GM23338 (cell line): ENCODE results near the gene MYADM. TPM values are rescaled to one million over a fixed set of nuclear protein-coding genes. Genes with fewer than 3 reads are reported as not detected.

Experiments used
- ATAC-seq: fragments of 200-7000 bp; cut with Tn5 transposase; 3 replicates; pipeline ENCODE4 v1.9.1; 2020
- DNase-seq: peaks from one replicate; pipeline ENCODE4 v3.0.0-alpha.2; 2015; ENCODE audit warnings: low spot score
- H2AFZ ChIP-seq: fragments of 200-600 bp; sonication (generic); 2 replicates; pipeline ENCODE4 v1.8.0; 2016; ENCODE audit warnings: antibody characterized with exemption, mild to moderate bottlenecking, moderate library complexity
- H3F3A ChIP-seq: fragments of 200-600 bp; sonication (generic); replicated peaks from 2 replicates; pipeline ENCODE4 v1.8.0; 2017; ENCODE audit warnings: antibody characterized with exemption, mixed run types, low read depth
- H3K27ac ChIP-seq: fragments of 200-600 bp; sonication (generic); 2 replicates; pipeline ENCODE4 v1.6.1; 2016; ENCODE audit warnings: low read depth
- H3K27me3 ChIP-seq: fragments of 200-600 bp; sonication (generic); 2 replicates; pipeline ENCODE4 v1.8.0; 2016; ENCODE audit warnings: mild to moderate bottlenecking, mixed run types, moderate library complexity; ENCODE audit not compliant: insufficient read depth
- H3K36me3 ChIP-seq: fragments of 200-600 bp; sonication (generic); 2 replicates; pipeline ENCODE4 v1.8.0; 2016; ENCODE audit warnings: mild to moderate bottlenecking; ENCODE audit not compliant: insufficient read depth
- H3K4me1 ChIP-seq: fragments of 200-600 bp; sonication (generic); 2 replicates; pipeline ENCODE4 v1.8.0; 2016; ENCODE audit warnings: mild to moderate bottlenecking, moderate library complexity; ENCODE audit not compliant: insufficient read depth
- H3K4me2 ChIP-seq: fragments of 200-600 bp; sonication (generic); 2 replicates; pipeline ENCODE4 v1.7.1; 2017; ENCODE audit warnings: mixed run types
- H3K4me3 ChIP-seq: fragments of 200-600 bp; sonication (generic); 2 replicates; pipeline ENCODE4 v1.6.1; 2016; ENCODE audit warnings: mixed run types
- H3K79me2 ChIP-seq: fragments of 200-600 bp; sonication (generic); replicated peaks from 2 replicates; pipeline ENCODE4 v1.8.0; 2017; ENCODE audit warnings: mild to moderate bottlenecking; ENCODE audit not compliant: insufficient read depth
- H3K9me2 ChIP-seq: fragments of 200-600 bp; sonication (generic); 2 replicates; pipeline ENCODE4 v1.8.0; 2017; ENCODE audit not compliant: insufficient read depth
- H4K20me1 ChIP-seq: fragments of 200-600 bp; sonication (generic); replicated peaks from 2 replicates; pipeline ENCODE4 v1.8.0; 2017; ENCODE audit warnings: mild to moderate bottlenecking; ENCODE audit not compliant: insufficient read depth
- H3K27ac Mint-ChIP-seq: 2 replicates; pipeline ENCODE4 v1.8.0; 2020; ENCODE audit warnings: inconsistent platforms, mild to moderate bottlenecking, moderate library complexity, mixed read lengths
- H3K27me3 Mint-ChIP-seq: 3 replicates; pipeline ENCODE4 v1.8.0; 2022; ENCODE audit warnings: low read depth, mild to moderate bottlenecking, moderate library complexity, mixed read lengths, inconsistent platforms; ENCODE audit not compliant: insufficient read depth, poor library complexity
- H3K36me3 Mint-ChIP-seq: 3 replicates; pipeline ENCODE4 v1.8.0; 2021; ENCODE audit warnings: low read depth, mild to moderate bottlenecking, inconsistent platforms, moderate library complexity, mixed read lengths
- H3K4me1 Mint-ChIP-seq: 3 replicates; pipeline ENCODE4 v1.8.0; 2020; ENCODE audit warnings: mild to moderate bottlenecking, inconsistent platforms, mixed read lengths
- H3K4me3 Mint-ChIP-seq: 3 replicates; pipeline ENCODE4 v1.8.0; 2021; ENCODE audit warnings: moderate library complexity, mild to moderate bottlenecking, inconsistent platforms, mixed read lengths
- H3K9me3 Mint-ChIP-seq: 3 replicates; pipeline ENCODE4 v1.8.0; 2020; ENCODE audit warnings: moderate library complexity, mild to moderate bottlenecking, inconsistent platforms, mixed read lengths
- CREB1 ChIP-seq: fragments of 250-450 bp; sonication (Bioruptor Pico); IDR thresholded peaks from 2 replicates; pipeline ENCODE4 v1.5.0; 2020; ENCODE audit warnings: low read depth, mild to moderate bottlenecking, moderate library complexity
- ETS1 ChIP-seq: IDR thresholded peaks from 2 replicates; pipeline ENCODE4 v1.6.1; 2016; ENCODE audit warnings: antibody characterized with exemption
- EZH2 ChIP-seq: fragments of 200-600 bp; sonication (generic); IDR thresholded peaks from one replicate; pipeline ENCODE4 v1.8.0; 2017; ENCODE audit warnings: antibody characterized with exemption, mild to moderate bottlenecking, low read depth; ENCODE audit not compliant: unreplicated experiment
- EZH2phosphoT487 ChIP-seq: fragments of 200-600 bp; sonication (generic); IDR thresholded peaks from one replicate; pipeline ENCODE4 v1.8.1; 2018; ENCODE audit warnings: antibody characterized with exemption; ENCODE audit not compliant: unreplicated experiment
- JUNB ChIP-seq: IDR thresholded peaks from one replicate; pipeline ENCODE4 v1.6.1; 2016; ENCODE audit warnings: antibody characterized with exemption; ENCODE audit not compliant: unreplicated experiment
- NANOG ChIP-seq: IDR thresholded peaks from 2 replicates; pipeline ENCODE4 v1.6.1; 2016; ENCODE audit warnings: antibody characterized with exemption, borderline replicate concordance
- POLR2AphosphoS5 ChIP-seq: IDR thresholded peaks from 2 replicates; pipeline ENCODE4 v1.6.1; 2016; ENCODE audit warnings: antibody characterized with exemption, low read depth
- STAT1 ChIP-seq: IDR thresholded peaks from one replicate; pipeline ENCODE4 v1.6.1; 2016; ENCODE audit warnings: antibody characterized with exemption; ENCODE audit not compliant: unreplicated experiment
- ZNF114 ChIP-seq: fragments of 250-450 bp; sonication (Bioruptor Pico); IDR thresholded peaks from 2 replicates; pipeline ENCODE4 v1.5.0; 2020; ENCODE audit warnings: mild to moderate bottlenecking, moderate library complexity
- ZNF331 ChIP-seq: fragments of 250-450 bp; sonication (Bioruptor Pico); IDR thresholded peaks from 2 replicates; pipeline ENCODE4 v1.5.0; 2020; ENCODE audit warnings: low read depth, mild to moderate bottlenecking, moderate library complexity
- ZNF462 ChIP-seq: fragments of 250-450 bp; sonication (Bioruptor Pico); IDR thresholded peaks from 2 replicates; pipeline ENCODE4 v1.5.0; 2020; ENCODE audit warnings: mild to moderate bottlenecking, moderate library complexity
- polyA plus RNA-seq: library from polyadenylated mRNA; unstranded; fragments of >200 nt; fragmentation: Nextera tagmentation; extraction: Ambion mirVana; gene quantifications from 2 replicates; pipeline ENCODE4 v1.2.1, GENCODE V29; 2016
- total RNA-seq: library from RNA; depleted of rRNA; stranded (reverse); fragments of >200 nt; shearing (Covaris generic); gene quantifications from 2 replicates; pipeline ENCODE4 v1.2.3, GENCODE V29; 2014
- TF ChIP-seq, protein P1 (sequence below), 2 experiments: fragments of 200-600 bp in 1 of 2; sonication (generic) in 1 of 2; conservative IDR thresholded peaks; 2 replicates each; pipeline versions ENCODE4 v1.5.1 to v1.6.1; 2016 to 2017; ENCODE audit warnings: antibody characterized with exemption in 2 of 2, low read depth in 2 of 2, mild to moderate bottlenecking in 2 of 2, moderate library complexity in 1 of 2
- TF ChIP-seq, protein P2 (sequence below): IDR thresholded peaks from one replicate; pipeline ENCODE4 v1.6.1; 2018; ENCODE audit warnings: antibody characterized with exemption; ENCODE audit not compliant: unreplicated experiment

The MYADM gene
- total and polyA plus RNA-seq, 2 experiments from 2014 or later: 49.9 to 57.1 TPM

DNA sequence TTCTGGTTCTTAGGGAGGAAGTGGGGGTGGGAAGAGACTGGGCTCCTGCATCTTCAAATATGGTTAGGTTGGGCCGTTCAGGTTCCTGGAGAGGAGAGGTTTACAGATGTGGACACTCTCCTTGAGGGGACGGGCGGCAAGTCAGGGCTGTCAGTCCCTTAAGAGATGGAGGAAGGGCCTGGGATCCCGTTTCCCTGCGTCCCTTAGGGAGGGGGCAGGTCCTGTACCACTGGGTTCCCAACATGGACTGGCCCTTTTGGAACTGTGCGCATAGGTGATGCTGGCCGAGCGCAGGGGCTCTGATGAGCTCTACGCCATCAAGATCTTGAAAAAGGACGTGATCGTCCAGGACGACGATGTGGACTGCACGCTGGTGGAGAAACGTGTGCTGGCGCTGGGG lies 30.5 kb downstream of the MYADM start:
- no peaks in the 10 kb centered on the region for H3K9me2 ChIP-seq
- H3K79me2 ChIP-seq: no peaks in the 10 kb centered on the region
- peak overlapping the region; percentile 78; the same call in 1 of the 2 replicates for H3K27ac ChIP-seq
- no peak overlapping the region for H3K27ac Mint-ChIP-seq
- peak overlapping the region; percentile 76 for H3K4me3 Mint-ChIP-seq
- H4K20me1 ChIP-seq: no peaks in the 10 kb centered on the region; the same call in 1 of the 2 replicates
- peak overlapping the region; percentile 53; the same call in 1 of the 2 replicates for H2AFZ ChIP-seq
- peaks cover 28% of the 10 kb centered on the region; the same call in 1 of the 2 replicates for H3F3A ChIP-seq
- H3K9me3 Mint-ChIP-seq: no peaks in the 10 kb centered on the region
- ATAC-seq: peak; percentile 31
- peaks cover 21% of the 10 kb centered on the region for H3K36me3 Mint-ChIP-seq
- H3K4me3 ChIP-seq: peak overlapping the region; percentile 80
- H3K27me3 Mint-ChIP-seq: peaks cover 32% of the 10 kb centered on the region
- no peak for TF ChIP-seq JUNB
- TF ChIP-seq CREB1 (CRISPR knock-in tag): no peak
- no peak for TF ChIP-seq ZNF114 (CRISPR knock-in tag)
- TF ChIP-seq EZH2: no peak
- TF ChIP-seq ZNF331 (CRISPR knock-in tag): no peak
- no peak for TF ChIP-seq EZH2phosphoT487
- TF ChIP-seq NANOG: no peak
- TF ChIP-seq, protein P1, sequence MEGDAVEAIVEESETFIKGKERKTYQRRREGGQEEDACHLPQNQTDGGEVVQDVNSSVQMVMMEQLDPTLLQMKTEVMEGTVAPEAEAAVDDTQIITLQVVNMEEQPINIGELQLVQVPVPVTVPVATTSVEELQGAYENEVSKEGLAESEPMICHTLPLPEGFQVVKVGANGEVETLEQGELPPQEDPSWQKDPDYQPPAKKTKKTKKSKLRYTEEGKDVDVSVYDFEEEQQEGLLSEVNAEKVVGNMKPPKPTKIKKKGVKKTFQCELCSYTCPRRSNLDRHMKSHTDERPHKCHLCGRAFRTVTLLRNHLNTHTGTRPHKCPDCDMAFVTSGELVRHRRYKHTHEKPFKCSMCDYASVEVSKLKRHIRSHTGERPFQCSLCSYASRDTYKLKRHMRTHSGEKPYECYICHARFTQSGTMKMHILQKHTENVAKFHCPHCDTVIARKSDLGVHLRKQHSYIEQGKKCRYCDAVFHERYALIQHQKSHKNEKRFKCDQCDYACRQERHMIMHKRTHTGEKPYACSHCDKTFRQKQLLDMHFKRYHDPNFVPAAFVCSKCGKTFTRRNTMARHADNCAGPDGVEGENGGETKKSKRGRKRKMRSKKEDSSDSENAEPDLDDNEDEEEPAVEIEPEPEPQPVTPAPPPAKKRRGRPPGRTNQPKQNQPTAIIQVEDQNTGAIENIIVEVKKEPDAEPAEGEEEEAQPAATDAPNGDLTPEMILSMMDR (conservative IDR thresholded peaks at IDR 0.05; ENCODE audit: low read depth in 2 of 2): no peak
- TF ChIP-seq POLR2AphosphoS5: no peak
- no peak for TF ChIP-seq ETS1
- no peak for TF ChIP-seq ZNF462 (CRISPR knock-in tag)
- no peak for TF ChIP-seq STAT1
- TF ChIP-seq, protein P2, sequence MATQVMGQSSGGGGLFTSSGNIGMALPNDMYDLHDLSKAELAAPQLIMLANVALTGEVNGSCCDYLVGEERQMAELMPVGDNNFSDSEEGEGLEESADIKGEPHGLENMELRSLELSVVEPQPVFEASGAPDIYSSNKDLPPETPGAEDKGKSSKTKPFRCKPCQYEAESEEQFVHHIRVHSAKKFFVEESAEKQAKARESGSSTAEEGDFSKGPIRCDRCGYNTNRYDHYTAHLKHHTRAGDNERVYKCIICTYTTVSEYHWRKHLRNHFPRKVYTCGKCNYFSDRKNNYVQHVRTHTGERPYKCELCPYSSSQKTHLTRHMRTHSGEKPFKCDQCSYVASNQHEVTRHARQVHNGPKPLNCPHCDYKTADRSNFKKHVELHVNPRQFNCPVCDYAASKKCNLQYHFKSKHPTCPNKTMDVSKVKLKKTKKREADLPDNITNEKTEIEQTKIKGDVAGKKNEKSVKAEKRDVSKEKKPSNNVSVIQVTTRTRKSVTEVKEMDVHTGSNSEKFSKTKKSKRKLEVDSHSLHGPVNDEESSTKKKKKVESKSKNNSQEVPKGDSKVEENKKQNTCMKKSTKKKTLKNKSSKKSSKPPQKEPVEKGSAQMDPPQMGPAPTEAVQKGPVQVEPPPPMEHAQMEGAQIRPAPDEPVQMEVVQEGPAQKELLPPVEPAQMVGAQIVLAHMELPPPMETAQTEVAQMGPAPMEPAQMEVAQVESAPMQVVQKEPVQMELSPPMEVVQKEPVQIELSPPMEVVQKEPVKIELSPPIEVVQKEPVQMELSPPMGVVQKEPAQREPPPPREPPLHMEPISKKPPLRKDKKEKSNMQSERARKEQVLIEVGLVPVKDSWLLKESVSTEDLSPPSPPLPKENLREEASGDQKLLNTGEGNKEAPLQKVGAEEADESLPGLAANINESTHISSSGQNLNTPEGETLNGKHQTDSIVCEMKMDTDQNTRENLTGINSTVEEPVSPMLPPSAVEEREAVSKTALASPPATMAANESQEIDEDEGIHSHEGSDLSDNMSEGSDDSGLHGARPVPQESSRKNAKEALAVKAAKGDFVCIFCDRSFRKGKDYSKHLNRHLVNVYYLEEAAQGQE: no peak
- H3K4me1 Mint-ChIP-seq: peaks cover 33% of the 10 kb centered on the region
- H3K4me1 ChIP-seq: peaks cover 22% of the 10 kb centered on the region
- H3K4me2 ChIP-seq: peak overlapping the region; percentile 99
- peaks cover 9% of the 10 kb centered on the region; the same call in 1 of the 2 replicates for H3K36me3 ChIP-seq
- no peaks in the 10 kb centered on the region for H3K27me3 ChIP-seq
- peak; percentile 63 for DNase-seq
